Measurements from ENCODE around the gene DNM3.

DNA sequence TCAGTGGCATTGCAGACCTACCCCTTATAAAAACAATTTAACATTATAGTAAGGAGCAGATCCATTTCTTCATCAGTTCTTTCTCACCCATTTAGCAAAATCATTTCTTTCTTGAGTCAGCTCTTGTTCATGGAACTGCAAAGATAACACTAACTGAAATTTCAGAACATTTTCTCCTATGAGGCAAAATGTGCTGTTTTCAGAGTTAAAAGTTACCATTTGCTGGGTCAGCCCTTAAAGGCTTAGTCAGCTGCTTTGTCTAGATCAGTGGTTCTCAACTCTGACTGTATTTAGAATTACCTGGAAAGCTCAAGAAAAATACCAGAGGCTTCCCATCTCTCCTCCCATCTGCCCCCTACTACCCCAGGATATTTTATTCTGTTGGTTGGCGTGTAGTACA is 47.7 kb upstream of the DNM3 start:
- no peak for TF ChIP-seq CTCF (IDR thresholded peaks at IDR 0.05; ENCODE audit: low read length)
- no peak for TF ChIP-seq EZH2phosphoT487 (IDR thresholded peaks at IDR 0.05; ENCODE audit: low read length)
